Stimulated activated CD8-positive, alpha-beta memory T cell treated with anti-CD3 and anti-CD28 coated beads, Interleukin-7, amount 100 ng/mL, for 48 hours (primary cell): ENCODE data around the gene EGFL7.

Experiments used
- DNase-seq, 2 donors: peaks; one replicate each; pipeline ENCODE4 v3.0.0-alpha.2; 2020; ENCODE audit warnings: low read depth in 1 of 2; ENCODE audit errors: extremely low read depth in 1 of 2

EGFL7 gene

GRCh38 chr9:136714096-136714892, 51.6 kb downstream of the EGFL7 start:
- DNase-seq: no peak

GRCh38 chr9:136714893-136715274, 52.2 kb downstream of the EGFL7 start:
- DNase-seq: no peak

- DNase-seq: no peak
Observed at GRCh38 chr9:136717399-136717798, 54.7 kb downstream of the EGFL7 start.

- DNase-seq: no peak
Observed at GRCh38 chr9:136718345-136719194, 55.9 kb downstream of the EGFL7 start.

- no peak for DNase-seq
Observed at GRCh38 chr9:136719195-136719880, 56.6 kb downstream of the EGFL7 start.

- no peak for DNase-seq
Observed at GRCh38 chr9:136720251-136720897, 57.7 kb downstream of the EGFL7 start.

GRCh38 chr9:136720898-136721338, 58.2 kb downstream of the EGFL7 start:
- no peak for DNase-seq

- DNase-seq: no peak
Observed at GRCh38 chr9:136721339-136722092, 58.8 kb downstream of the EGFL7 start.
